Inflammatory macrophage treated with lipopolysaccharide for 1 hour (primary cell): Measurements from ENCODE around the gene AP3D1.

Experiments
- DNase-seq, 2 donors: peaks; one replicate each; pipeline ENCODE4 v3.0.0-alpha.2; 2020 to 2022

Gene AP3D1

DNA sequence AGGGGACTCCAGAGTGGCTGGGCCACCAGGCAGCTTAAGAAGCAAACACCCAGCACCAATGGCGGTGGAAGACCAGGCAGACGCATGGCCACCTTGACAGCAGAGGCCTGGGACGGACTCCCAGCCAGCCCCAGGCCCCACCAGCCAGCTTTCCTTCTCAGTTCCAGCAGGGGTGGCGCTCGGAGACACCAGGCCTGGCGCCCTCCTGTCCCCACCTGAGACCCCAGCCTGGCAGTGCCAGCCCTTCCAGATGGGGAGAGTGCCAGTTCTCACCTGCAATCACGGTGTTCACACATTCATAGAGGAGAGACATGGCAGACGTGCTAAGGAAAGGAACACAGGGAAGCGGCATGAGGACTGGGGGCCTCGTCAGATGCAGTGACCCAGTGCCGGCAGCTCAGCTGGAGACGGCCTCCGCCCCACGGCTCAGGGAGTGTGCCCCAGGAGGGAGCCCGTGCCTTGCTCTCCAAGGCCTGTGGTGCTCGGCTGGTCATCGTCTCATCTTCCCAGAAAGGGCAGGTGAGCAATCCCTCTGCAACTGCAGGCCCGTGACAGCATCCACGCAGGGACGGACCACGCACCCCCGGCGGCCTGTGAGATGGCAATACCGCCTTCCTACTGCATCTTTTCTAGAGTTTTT is 24.4 kb downstream of the AP3D1 start:
- DNase-seq = no peak

DNA sequence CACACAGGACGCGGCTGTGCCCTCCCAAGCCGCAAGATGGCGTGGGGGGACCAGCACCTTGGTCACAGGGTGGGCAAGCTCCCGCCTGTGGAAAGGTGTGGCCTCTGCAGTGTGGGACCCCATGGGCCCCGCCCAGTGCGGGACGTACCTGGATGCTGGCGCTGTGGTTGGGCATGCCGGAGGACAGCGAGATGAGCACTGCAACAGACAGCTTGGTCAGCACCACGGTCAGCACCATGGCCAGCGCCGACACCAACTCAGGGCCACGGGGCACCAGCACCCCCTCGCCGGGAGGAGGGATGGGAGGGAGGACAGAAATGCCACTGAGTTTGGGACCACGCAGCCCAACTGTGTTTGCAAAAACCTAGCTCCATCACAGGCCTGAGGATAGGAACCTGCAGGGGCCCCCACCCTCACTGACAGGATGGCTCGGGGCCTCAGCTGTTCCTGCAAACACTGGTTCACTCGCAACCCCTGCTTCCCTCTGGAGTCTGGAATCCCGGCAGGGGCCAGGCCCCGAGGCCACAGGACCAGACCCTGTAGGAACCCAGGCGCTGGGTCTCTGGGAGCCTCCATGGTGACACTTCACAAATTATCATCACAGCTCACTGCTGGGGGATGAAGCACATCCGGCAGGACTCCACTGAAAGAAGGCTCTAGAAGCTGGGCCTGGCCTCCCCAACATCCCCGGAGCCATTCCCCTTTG is 27.5 kb downstream of the AP3D1 start:
- DNase-seq = no peak

GRCh38 chr19:2122982-2123381 is 28.4 kb downstream of the AP3D1 start:
- DNase-seq = no peak

DNA sequence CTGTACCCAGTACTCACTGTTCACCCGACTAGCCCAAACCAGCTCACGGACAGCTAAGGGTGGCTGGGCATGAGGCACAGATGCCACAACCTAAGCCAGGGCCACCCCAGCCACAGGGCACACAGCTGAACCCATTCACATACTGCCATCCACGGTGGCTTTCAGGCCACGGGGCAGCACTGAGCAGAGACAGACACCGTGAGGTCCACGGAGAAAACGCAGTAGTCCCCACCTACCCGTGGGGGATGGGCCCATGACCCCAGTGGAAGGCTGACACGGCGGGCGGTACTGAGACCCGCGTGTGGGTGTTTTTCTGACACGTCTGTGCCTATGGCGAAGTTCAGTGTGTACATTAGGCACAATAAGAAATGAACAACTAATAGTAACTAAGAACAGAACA is 29.1 kb downstream of the AP3D1 start:
- no peak for DNase-seq

DNA sequence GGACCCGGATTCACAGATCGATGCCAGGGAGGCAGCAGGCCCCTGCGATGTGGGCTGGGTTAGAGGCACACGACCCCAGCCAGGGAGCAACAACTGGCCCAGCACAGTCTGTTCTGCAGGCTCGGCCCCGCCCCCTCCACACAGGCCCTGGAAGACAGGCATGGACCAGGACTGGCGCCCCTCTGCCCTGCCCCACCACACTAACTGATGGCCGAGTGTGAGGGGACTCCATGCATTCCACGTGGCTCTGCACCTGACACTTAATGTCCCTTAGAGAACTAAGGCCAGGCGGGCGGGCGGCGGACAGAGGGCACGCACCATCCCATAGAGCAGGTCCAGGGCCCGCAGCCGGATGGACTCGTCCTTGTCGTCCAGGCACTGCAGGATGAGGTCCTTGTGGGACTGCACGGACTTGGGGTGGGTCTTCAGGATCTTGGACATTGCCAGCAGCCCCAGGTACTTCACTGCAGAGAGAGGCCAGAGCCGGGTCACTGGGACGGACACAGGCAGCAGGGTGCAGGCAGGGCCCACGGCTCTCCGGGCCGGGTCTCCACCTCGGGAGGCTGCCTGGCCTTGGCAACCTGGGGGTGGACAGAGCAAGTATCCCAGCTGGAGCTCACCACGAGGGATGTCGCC is 29.8 kb downstream of the AP3D1 start:
- no peak for DNase-seq

GRCh38 chr19:2120821-2121220 is 30.5 kb downstream of the AP3D1 start:
- DNase-seq = no peak

- DNase-seq = no peak
Measured at GRCh38 chr19:2119921-2120785, 31.2 kb downstream of the AP3D1 start.

- DNase-seq = no peak
Measured at GRCh38 chr19:2118438-2118837, 32.9 kb downstream of the AP3D1 start.

GRCh38 chr19:2117215-2117960 is 34.0 kb downstream of the AP3D1 start:
- DNase-seq = no peak

- DNase-seq = no peak
Measured at GRCh38 chr19:2116507-2116906, 34.9 kb downstream of the AP3D1 start.

GRCh38 chr19:2115911-2116426 is 35.4 kb downstream of the AP3D1 start:
- DNase-seq = no peak

- no peak for DNase-seq
Measured at GRCh38 chr19:2115324-2115723, 36.0 kb downstream of the AP3D1 start.

- no peak for DNase-seq
Measured at GRCh38 chr19:2114821-2115220, 36.5 kb downstream of the AP3D1 start.

- no peak for DNase-seq
Measured at GRCh38 chr19:2114218-2114617, 37.1 kb downstream of the AP3D1 start.

GRCh38 chr19:2113439-2114211 is 37.7 kb downstream of the AP3D1 start:
- no peak for DNase-seq

GRCh38 chr19:2112516-2113320 is 38.6 kb downstream of the AP3D1 start:
- no peak for DNase-seq

DNA sequence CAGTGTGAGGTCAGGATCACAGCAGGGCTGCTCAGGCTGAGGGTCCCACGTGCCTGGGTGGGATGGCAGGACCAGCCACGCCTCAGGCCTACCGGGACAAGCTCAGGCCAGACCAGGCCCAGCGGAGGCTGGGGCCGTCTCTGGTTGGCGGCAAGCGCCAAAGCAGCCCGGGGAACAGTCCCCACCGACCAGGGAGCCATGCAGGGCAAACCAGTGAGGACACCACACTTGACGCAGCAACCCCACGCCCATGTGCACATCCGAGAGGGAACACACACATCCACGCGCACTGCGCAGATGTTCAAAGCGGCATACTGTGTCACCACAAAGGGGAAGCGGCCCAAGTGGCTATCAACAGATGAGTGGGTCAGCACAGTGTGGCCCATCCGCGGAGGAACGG is 39.5 kb downstream of the AP3D1 start:
- no peak for DNase-seq

GRCh38 chr19:2111425-2111824 is 39.9 kb downstream of the AP3D1 start:
- DNase-seq = no peak

DNA sequence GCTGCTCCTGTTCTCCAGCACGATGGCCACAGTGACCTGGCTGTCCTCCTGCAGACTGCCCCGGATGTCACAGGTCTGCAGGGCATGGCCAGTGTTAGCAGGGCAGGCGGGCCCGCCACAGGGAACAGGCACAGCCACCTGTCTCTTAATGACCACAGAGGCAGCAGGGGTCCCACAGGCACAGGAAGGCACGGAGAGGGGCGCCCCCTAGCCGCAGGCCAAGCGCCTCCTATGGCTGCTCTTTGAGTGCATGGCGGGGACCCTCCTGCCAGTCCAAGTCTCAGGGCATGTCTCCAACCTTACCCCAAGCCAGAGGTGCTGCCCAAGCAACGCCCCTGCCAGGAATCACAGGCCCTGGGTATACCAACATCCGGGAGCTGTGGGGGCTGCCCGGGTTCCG is 40.5 kb downstream of the AP3D1 start:
- DNase-seq = no peak

GRCh38 chr19:2109046-2109864 is 42.1 kb downstream of the AP3D1 start:
- no peak for DNase-seq
